Fibroblast of skin of left quadriceps (primary cell): Measurements from ENCODE around the gene DTWD2.
A peak's percentile ranks its signal among the peaks of the same experiment; 100 is the strongest.
"Not testable (repeated sequence)": the region's sequence is repeated elsewhere in the genome, so short reads cannot be mapped to it uniquely, and the experiment has no call there.

Source experiments
- DNase-seq, 2 experiments: peaks; one replicate each; pipeline ENCODE4 v3.0.0-alpha.2; 2013; ENCODE audit warnings: low read depth in 2 of 2

DTWD2 gene

GRCh38 chr5:118952306-118952705, 36.0 kb downstream of the DTWD2 start:
- not testable (repeated sequence) for DNase-seq

- not testable (repeated sequence) for DNase-seq
These were observed 38.0 kb downstream of the DTWD2 start for GRCh38 chr5:118950354-118950753.

- DNase-seq, result no peak
These were observed 42.1 kb downstream of the DTWD2 start for GRCh38 chr5:118946138-118946800.

- DNase-seq, result no peak
These were observed 50.8 kb downstream of the DTWD2 start for GRCh38 chr5:118937393-118938061.

GRCh38 chr5:118933703-118934102, 54.6 kb downstream of the DTWD2 start:
- DNase-seq, result no peak

GRCh38 chr5:118931564-118931963, 56.8 kb downstream of the DTWD2 start:
- no peak for DNase-seq

GRCh38 chr5:118924006-118924389, 64.3 kb downstream of the DTWD2 start:
- no peak for DNase-seq

- DNase-seq, result no peak
These were observed 64.9 kb downstream of the DTWD2 start for GRCh38 chr5:118923295-118924005.

GRCh38 chr5:118921866-118922265, 66.5 kb downstream of the DTWD2 start:
- no peak for DNase-seq

- DNase-seq, result peak; percentile 41 to 50
These were observed 69.3 kb downstream of the DTWD2 start for GRCh38 chr5:118919016-118919415.

GRCh38 chr5:118918232-118918631, 70.1 kb downstream of the DTWD2 start:
- no peak for DNase-seq

- DNase-seq, result not testable (repeated sequence)
These were observed 80.8 kb downstream of the DTWD2 start for GRCh38 chr5:118907536-118907935.

GRCh38 chr5:118906947-118907346, 81.4 kb downstream of the DTWD2 start:
- DNase-seq, result no peak

GRCh38 chr5:118905196-118905595, 83.2 kb downstream of the DTWD2 start:
- no peak for DNase-seq

GRCh38 chr5:118902656-118903438, 85.5 kb downstream of the DTWD2 start:
- DNase-seq, result peak; percentile 13 to 20

GRCh38 chr5:118894709-118895108, 93.6 kb downstream of the DTWD2 start:
- DNase-seq, result peak; percentile 16 to 19

GRCh38 chr5:118891252-118891651, 97.1 kb downstream of the DTWD2 start:
- no peak for DNase-seq

GRCh38 chr5:118889165-118889564, 99.2 kb downstream of the DTWD2 start:
- no peak for DNase-seq

GRCh38 chr5:118888556-118888955, 99.8 kb downstream of the DTWD2 start:
- DNase-seq, result no peak

GRCh38 chr5:118883362-118883761, 105.0 kb downstream of the DTWD2 start:
- no peak for DNase-seq

- DNase-seq, result no peak
These were observed 105.7 kb downstream of the DTWD2 start for GRCh38 chr5:118882666-118883065.

- DNase-seq, result not testable (repeated sequence)
These were observed 111.5 kb downstream of the DTWD2 start for GRCh38 chr5:118876852-118877251.
